Suprapubic skin (tissue), 4 donors: ENCODE data around the gene GDE1.

Experiments
- CTCF ChIP-seq, 2 donors: fragments of 200-600 bp in 1 of 2; fragments of 450-650 bp in 1 of 2; sonication (generic) in 1 of 2; IDR thresholded peaks; one replicate each; pipeline ENCODE4 v1.5.1; 2016 to 2019; ENCODE audit warnings: antibody characterized with exemption in 2 of 2, mild to moderate bottlenecking in 1 of 2, moderate library complexity in 1 of 2
- POLR2A ChIP-seq, 2 donors: fragments of 450-650 bp; IDR thresholded peaks; one replicate each; pipeline ENCODE4 v1.6.1; 2017; ENCODE audit warnings: antibody characterized with exemption in 2 of 2, mild to moderate bottlenecking in 2 of 2, moderate library complexity in 2 of 2
- POLR2AphosphoS5 ChIP-seq, 3 donors: sonication (generic); formaldehyde crosslinking; IDR thresholded peaks; one replicate each; pipeline ENCODE4 v1.6.1; 2017; ENCODE audit warnings: antibody characterized with exemption in 3 of 3

GRCh38 chr16:19481296-19481695 lies 40.6 kb downstream of the GDE1 start:
- no peak for TF ChIP-seq CTCF (IDR thresholded peaks at IDR 0.05)
- TF ChIP-seq POLR2A (IDR thresholded peaks at IDR 0.05), result no peak
- TF ChIP-seq POLR2AphosphoS5 (IDR thresholded peaks at IDR 0.05), result no peak
